HepG2 (cell line): ENCODE measurements around the gene CORO7. TPM values are rescaled to one million over a fixed set of nuclear protein-coding genes. Genes with fewer than 3 reads are reported as not detected.

Source experiments
- BATF2 ChIP-seq: sonication (generic); formaldehyde crosslinking; IDR thresholded peaks from 2 replicates; pipeline ENCODE4 v1.8.0; 2022; ENCODE audit warnings: mild to moderate bottlenecking, missing genetic modification reagents, moderate library complexity
- BCLAF1 ChIP-seq: fragments of 450-650 bp; IDR thresholded peaks from 2 replicates; pipeline ENCODE4 v1.6.1; 2017; ENCODE audit warnings: mild to moderate bottlenecking
- CTCF ChIP-seq: sonication (generic); formaldehyde crosslinking; IDR thresholded peaks from 2 replicates; pipeline ENCODE4 v1.5.0; 2020; ENCODE audit warnings: mild to moderate bottlenecking, missing genetic modification reagents, moderate library complexity
- ETV5 ChIP-seq: IDR thresholded peaks from 2 replicates; pipeline ENCODE4 v1.6.1; 2018; ENCODE audit warnings: missing biosample characterization, missing genetic modification reagents, inconsistent platforms, borderline replicate concordance
- GATAD1 ChIP-seq: IDR thresholded peaks from 2 replicates; pipeline ENCODE4 v1.6.1; 2016; ENCODE audit warnings: missing genetic modification reagents, missing compliant biosample characterization
- GMEB2 ChIP-seq: IDR thresholded peaks from 2 replicates; pipeline ENCODE4 v1.6.1; 2016; ENCODE audit warnings: missing biosample characterization, missing genetic modification reagents, low read depth
- NFYB ChIP-seq: sonication (generic); formaldehyde crosslinking; IDR thresholded peaks from 2 replicates; pipeline ENCODE4 v1.4.0; 2020; ENCODE audit warnings: missing genetic modification reagents
- NKX3-1 ChIP-seq: sonication (generic); formaldehyde crosslinking; IDR thresholded peaks from 2 replicates; pipeline ENCODE4 v1.5.0; 2020; ENCODE audit warnings: missing genetic modification reagents
- NR2F1 ChIP-seq, 2 experiments: fragments of 450-650 bp in 1 of 2; formaldehyde crosslinking in 1 of 2; IDR thresholded peaks; 2 replicates each; pipeline versions ENCODE4 v1.5.0 to v1.6.1; 2016 to 2020; ENCODE audit warnings: mild to moderate bottlenecking in 1 of 2, missing compliant biosample characterization in 1 of 2, missing genetic modification reagents in 1 of 2, moderate library complexity in 1 of 2
- RARA ChIP-seq: IDR thresholded peaks from 2 replicates; pipeline ENCODE4 v1.6.1; 2016; ENCODE audit warnings: missing genetic modification reagents, missing compliant biosample characterization
- SMC3 ChIP-seq: IDR thresholded peaks from 2 replicates; pipeline ENCODE4 v1.6.1; 2011; ENCODE audit warnings: low read length, improper control_type of control experiment
- STAG1 ChIP-seq: sonication (generic); formaldehyde crosslinking; IDR thresholded peaks from 2 replicates; pipeline ENCODE4 v1.4.0; 2020; ENCODE audit warnings: missing genetic modification reagents
- TAF1 ChIP-seq: sonication (generic); formaldehyde crosslinking; IDR thresholded peaks from 2 replicates; pipeline ENCODE4 v1.4.0; 2020; ENCODE audit warnings: missing genetic modification reagents
- TFE3 ChIP-seq: IDR thresholded peaks from 2 replicates; pipeline ENCODE4 v1.6.1; 2016
- TGIF2 ChIP-seq: IDR thresholded peaks from 2 replicates; pipeline ENCODE4 v1.6.1; 2016; ENCODE audit warnings: control low read depth, missing compliant biosample characterization
- THAP11 ChIP-seq: IDR thresholded peaks from 2 replicates; pipeline ENCODE4 v1.6.1; 2016; ENCODE audit warnings: missing biosample characterization, missing genetic modification reagents
- ZNF230 ChIP-seq: sonication (generic); formaldehyde crosslinking; IDR thresholded peaks from 2 replicates; pipeline ENCODE4 v1.4.0; 2020; ENCODE audit warnings: mild to moderate bottlenecking, missing genetic modification reagents
- ZNF496 ChIP-seq: sonication (generic); formaldehyde crosslinking; IDR thresholded peaks from 2 replicates; pipeline ENCODE4 v1.8.1; 2023; ENCODE audit warnings: mild to moderate bottlenecking, moderate library complexity, missing genetic modification reagents; ENCODE audit not compliant: insufficient replicate concordance
- ZNF543 ChIP-seq: sonication (generic); formaldehyde crosslinking; IDR thresholded peaks from 2 replicates; pipeline ENCODE4 v1.4.0; 2020; ENCODE audit warnings: mild to moderate bottlenecking, missing genetic modification reagents
- polyA plus RNA-seq, 8 experiments: library from polyadenylated mRNA; depleted of rRNA in 3 of 8; stranded (reverse) in 7 of 8; unstranded in 1 of 8; fragments of >200 nt; fragmentation: Illumina TruSeq in 4 of 8; extraction: Trizol in 4 of 8; gene quantifications; 2 replicates each; pipeline versions ENCODE4 v1.2.1 to v1.2.3, GENCODE V29; 2011 to 2016; ENCODE audit warnings: low read depth in 4 of 8, missing spikeins in 1 of 8, mixed read lengths in 1 of 8; ENCODE audit not compliant: insufficient read depth in 1 of 8
- total RNA-seq, 5 experiments: library from RNA; depleted of rRNA; stranded (reverse); fragments of >200 nt; fragmentation: Illumina TruSeq; extraction: Trizol; gene quantifications; 2 replicates each; pipeline ENCODE4 v1.2.3, GENCODE V29; 2016; ENCODE audit warnings: low read depth in 1 of 5

CORO7 gene
- total and polyA plus RNA-seq, 2 of the 13 experiments (the other 11 are each of a cell fraction or from before 2014, with no cell fraction given) = 9.9 to 14.3 TPM

GRCh38 chr16:4345836-4346781 is 70.3 kb downstream of the CORO7 start (continued):
- TF ChIP-seq TGIF2 (CRISPR knock-in tag) (no peak; the same call in 1 of the 2 replicates), SMC3 (peak; percentile 34; the same call in 1 of the 2 replicates), GATAD1 (CRISPR knock-in tag) (peak; percentile 59; the same call in 1 of the 2 replicates), NR2F1 (CRISPR knock-in tag; IDR thresholded peaks at IDR 0.05) (peak in 1 of 2 experiments; percentile 41; a peak in 1 of 4 replicates), RARA (CRISPR knock-in tag) (peak; percentile 84), NFYB (no peak), TFE3 (CRISPR knock-in tag) (peak; percentile 74), STAG1 (CRISPR knock-in tag) (no peak), ZNF496 (CRISPR knock-in tag) (no peak), CTCF (CRISPR knock-in tag) (peak; percentile 5; the same call in 1 of the 2 replicates), ZNF543 (CRISPR knock-in tag) (peak; percentile 70; the same call in 1 of the 2 replicates), ETV5 (peak; percentile 43; the same call in 1 of the 2 replicates), ZNF230 (CRISPR knock-in tag) (peak; percentile 29; the same call in 1 of the 2 replicates), THAP11 (CRISPR knock-in tag) (peak; percentile 78; the same call in 1 of the 2 replicates), BCLAF1 (no peak), TAF1 (CRISPR knock-in tag) (peak; percentile 15; the same call in 1 of the 2 replicates), NKX3-1 (0 out of 2 replicates have a peak, but pooled peaks have one; percentile 31), GMEB2 (no peak), BATF2 (no peak)
